H1 (cell line): Measurements from ENCODE around the gene USP7. TPM values are rescaled to one million over a fixed set of nuclear protein-coding genes. Genes with fewer than 3 reads are reported as not detected.
"Not testable (repeated sequence)": the region's sequence is repeated elsewhere in the genome, so short reads cannot be mapped to it uniquely, and the experiment has no call there.

Experiments used
- CTCF ChIA-PET: fragments of 300-600 bp; sonication (Branson Sonifier 250); formaldehyde crosslinking; loops from one replicate; lab custom pipeline; 2021; ENCODE audit not compliant: partially characterized antibody; lab: Charles Lee
- POLR2A ChIA-PET: fragments of 300-600 bp; sonication (Branson Sonifier 250); formaldehyde crosslinking; loops from one replicate; lab custom pipeline; 2021; ENCODE audit warnings: inconsistent platforms; ENCODE audit not compliant: partially characterized antibody; lab: Charles Lee
- DNase-seq, 2 experiments: peaks; one replicate each; pipeline versions ENCODE4 v3.0.0 to v3.0.0-alpha.2; 2010 to 2022; ENCODE audit warnings: low spot score in 2 of 2, low read depth in 1 of 2, mixed read lengths in 1 of 2
- FAIRE-seq: peaks from 2 replicates; lab custom pipeline; 2011; peaks lifted over from hg19 to GRCh38; lab: Jason Lieb, UNC
- H2AFZ ChIP-seq: 2 replicates; pipeline ENCODE4 v1.8.1; 2012; ENCODE audit warnings: low read length, inconsistent platforms
- H2AK5ac ChIP-seq: 2 replicates; pipeline ENCODE4 v1.6.1; 2013; ENCODE audit warnings: low read depth, low read length
- H2BK120ac ChIP-seq: replicated peaks from 2 replicates; pipeline ENCODE3; 2013; ENCODE audit warnings: low read depth, low read length, inconsistent platforms
- H2BK12ac ChIP-seq: 2 replicates; pipeline ENCODE4 v1.6.1; 2013; ENCODE audit warnings: low read depth, low read length
- H2BK15ac ChIP-seq: 2 replicates; pipeline ENCODE4 v1.6.1; 2013; ENCODE audit warnings: low read length
- H2BK20ac ChIP-seq: 2 replicates; pipeline ENCODE4 v1.6.1; 2013; ENCODE audit warnings: low read length
- H2BK5ac ChIP-seq: 2 replicates; pipeline ENCODE4 v1.6.1; 2013; ENCODE audit warnings: low read depth, low read length
- H3K14ac ChIP-seq: 2 replicates; pipeline ENCODE4 v1.6.1; 2013; ENCODE audit warnings: inconsistent platforms; ENCODE audit not compliant: insufficient read length
- H3K18ac ChIP-seq: 2 replicates; pipeline ENCODE4 v1.6.1; 2013; ENCODE audit warnings: low read length; ENCODE audit errors: extremely low read depth
- H3K23ac ChIP-seq: 2 replicates; pipeline ENCODE4 v1.6.1; 2013; ENCODE audit warnings: inconsistent platforms; ENCODE audit not compliant: insufficient read length
- H3K23me2 ChIP-seq: 2 replicates; pipeline ENCODE4 v1.6.1; 2013; ENCODE audit warnings: low read depth, low read length
- H3K27ac ChIP-seq: 2 replicates; pipeline ENCODE4 v1.6.1; 2011; ENCODE audit warnings: low read depth, low read length, inconsistent platforms
- H3K27me3 ChIP-seq, 4 experiments: replicated peaks in 1 of 4; 1 replicate in 1 of 4; 2 replicates in 3 of 4; pipeline versions ENCODE4 v1.6.1 to v1.8.1; 2011 to 2013; ENCODE audit warnings: low read length in 3 of 4, mild to moderate bottlenecking in 3 of 4, inconsistent platforms in 2 of 4, mixed read lengths in 2 of 4, moderate library complexity in 1 of 4; ENCODE audit not compliant: control insufficient read depth in 3 of 4, insufficient read depth in 3 of 4; ENCODE audit errors: extremely low read depth in 1 of 4
- H3K36me3 ChIP-seq, 4 experiments: 2 replicates each; pipeline versions ENCODE4 v1.6.1 to v1.8.1; 2011 to 2013; ENCODE audit warnings: mild to moderate bottlenecking in 4 of 4, low read length in 3 of 4, moderate library complexity in 2 of 4, control low read depth in 1 of 4, inconsistent platforms in 1 of 4; ENCODE audit not compliant: insufficient read depth in 4 of 4, control insufficient read depth in 2 of 4
- H3K4ac ChIP-seq: replicated peaks from 2 replicates; pipeline ENCODE3; 2013; ENCODE audit warnings: low read length, low read depth, mixed read lengths, inconsistent platforms; ENCODE audit not compliant: insufficient read length
- H3K4me1 ChIP-seq, 4 experiments: replicated peaks in 1 of 4; 1 replicate in 1 of 4; 2 replicates in 3 of 4; pipeline versions ENCODE4 v1.6.1 to v1.8.1; 2011 to 2013; ENCODE audit warnings: low read length in 3 of 4, inconsistent platforms in 2 of 4, mixed read lengths in 1 of 4; ENCODE audit not compliant: insufficient read depth in 4 of 4, control insufficient read depth in 3 of 4
- H3K4me2 ChIP-seq, 2 experiments: 2 replicates each; pipeline versions ENCODE4 v1.6.1 to v1.8.1; 2011 to 2013; ENCODE audit warnings: low read depth in 2 of 2, low read length in 2 of 2, control low read depth in 1 of 2, inconsistent platforms in 1 of 2, mild to moderate bottlenecking in 1 of 2; ENCODE audit not compliant: insufficient read depth in 1 of 2
- H3K4me3 ChIP-seq, 4 experiments: fragments of 200-600, 300-600 bp in 1 of 4; sonication (generic), shearing (Covaris generic), sonication (Bioruptor Twin) in 1 of 4; 2 replicates each; pipeline versions ENCODE4 v1.5.1 to v1.8.1; 2011 to 2016; ENCODE audit warnings: low read length in 4 of 4, low read depth in 3 of 4, control low read depth in 2 of 4, inconsistent platforms in 2 of 4, mild to moderate bottlenecking in 2 of 4, mixed read lengths in 1 of 4, moderate library complexity in 1 of 4; ENCODE audit not compliant: insufficient read depth in 2 of 4; ENCODE audit errors: extremely low read depth in 1 of 4
- H3K56ac ChIP-seq: replicated peaks from 2 replicates; pipeline ENCODE3; 2013; ENCODE audit warnings: low read depth, mild to moderate bottlenecking, mixed read lengths, low read length, inconsistent platforms; ENCODE audit not compliant: insufficient read length
- H3K79me1 ChIP-seq: 2 replicates; pipeline ENCODE4 v1.6.1; 2013; ENCODE audit warnings: low read depth, low read length, control low read depth
- H3K79me2 ChIP-seq, 2 experiments: 2 replicates each; pipeline versions ENCODE4 v1.6.1 to v1.8.1; 2012 to 2013; ENCODE audit warnings: low read length in 2 of 2, mild to moderate bottlenecking in 2 of 2, inconsistent platforms in 1 of 2; ENCODE audit not compliant: insufficient read depth in 2 of 2, control insufficient read depth in 1 of 2
- H3K9ac ChIP-seq, 4 experiments: replicated peaks in 1 of 4; 1 replicate in 1 of 4; 2 replicates in 3 of 4; pipeline versions ENCODE4 v1.6.1 to v1.8.1; 2011 to 2013; ENCODE audit warnings: low read depth in 3 of 4, low read length in 3 of 4, control low read depth in 2 of 4, mild to moderate bottlenecking in 2 of 4, moderate library complexity in 2 of 4, inconsistent platforms in 1 of 4; ENCODE audit errors: extremely low read depth in 1 of 4
- H3K9me3 ChIP-seq, 2 experiments: 2 replicates each; pipeline versions ENCODE4 v1.6.1 to v1.8.1; 2012 to 2013; ENCODE audit warnings: mild to moderate bottlenecking in 2 of 2, moderate library complexity in 2 of 2, control low read depth in 1 of 2, inconsistent platforms in 1 of 2, low read depth in 1 of 2, low read length in 1 of 2, mixed read lengths in 1 of 2; ENCODE audit not compliant: insufficient read depth in 2 of 2
- H4K20me1 ChIP-seq, 2 experiments: replicated peaks in 1 of 2; 2 replicates each; pipeline versions ENCODE3 to v1.8.1; 2011 to 2013; ENCODE audit warnings: inconsistent platforms in 2 of 2, low read length in 2 of 2, mild to moderate bottlenecking in 1 of 2; ENCODE audit not compliant: insufficient read depth in 2 of 2, control insufficient read depth in 1 of 2
- H4K5ac ChIP-seq: 2 replicates; pipeline ENCODE4 v1.6.1; 2013; ENCODE audit warnings: low read length, low read depth, mixed read lengths, inconsistent platforms; ENCODE audit not compliant: insufficient read length
- H4K8ac ChIP-seq: 2 replicates; pipeline ENCODE4 v1.8.0; 2013; ENCODE audit warnings: mild to moderate bottlenecking, moderate library complexity, low read length, inconsistent platforms; ENCODE audit not compliant: insufficient read depth; ENCODE audit errors: extremely low read depth
- H4K91ac ChIP-seq: replicated peaks from 2 replicates; pipeline ENCODE3; 2013; ENCODE audit warnings: low read length, mixed read lengths, inconsistent platforms; ENCODE audit not compliant: insufficient read length
- WGBS, 2 experiments: shearing (Covaris generic) in 1 of 2; methylation state at CpG; one replicate each; pipeline versions ENCODE4 v1.1.6 to v1.1.7; 2013 to 2015; ENCODE audit warnings: low lambda C conversion rate in 2 of 2, mixed read lengths in 2 of 2, inconsistent platforms in 1 of 2, low coverage in 1 of 2, missing lambda C conversion rate in 1 of 2; ENCODE audit not compliant: insufficient replicate concordance in 2 of 2, insufficient coverage in 1 of 2, insufficient read length in 1 of 2; ENCODE audit errors: extremely low coverage in 1 of 2, missing lambda C conversion rate in 1 of 2; 5-methylcytosine and 5-hydroxymethylcytosine counted together
- polyA plus RNA-seq, 7 experiments: library from polyadenylated mRNA; depleted of rRNA in 3 of 7; stranded (reverse) in 5 of 7; unstranded in 2 of 7; fragments of >200 nt in 5 of 7; fragments of 200-250 nt in 2 of 7; gene quantifications; 1 replicate in 5 of 7; 2 replicates in 1 of 7; 4 replicates in 1 of 7; pipeline versions ENCODE4 v1.2.1 to v1.2.3, GENCODE V29; 2011 to 2013; ENCODE audit warnings: missing spikeins in 2 of 7, mixed read lengths in 2 of 7
- total RNA-seq: library from RNA; stranded (reverse); fragmentation: NEBNext Ultra II Directional; extraction: Animal tissue kit (Norgen Biotek cat#: 25700); gene quantifications from 2 replicates; pipeline ENCODE4 v1.2.1, GENCODE V29; 2021

USP7 gene
- total and polyA plus RNA-seq, 2 of the 8 experiments (the other 6 are each of a cell fraction or from before 2014, with no cell fraction given): 21.3 to 211 TPM

- H2AFZ ChIP-seq, H2BK15ac ChIP-seq, H3K56ac ChIP-seq, H2BK12ac ChIP-seq, H3K23me2 ChIP-seq, H3K14ac ChIP-seq, H3K4me1 ChIP-seq, H3K79me1 ChIP-seq, H2BK20ac ChIP-seq, FAIRE-seq, H3K9ac ChIP-seq, H3K4me3 ChIP-seq, H3K18ac ChIP-seq, H3K4me2 ChIP-seq, H3K27me3 ChIP-seq, H4K91ac ChIP-seq, H3K79me2 ChIP-seq, H2BK120ac ChIP-seq, H3K9me3 ChIP-seq, H4K8ac ChIP-seq, H2AK5ac ChIP-seq, H2BK5ac ChIP-seq, H3K23ac ChIP-seq, H3K27ac ChIP-seq, DNase-seq, H3K4ac ChIP-seq, H4K5ac ChIP-seq: not testable (repeated sequence)
- Histone ChIP-seq H3K36me3 (peaks cover 27 to 73% (median 53%) of the 10 kb centered on the region in 4 experiments), H4K20me1 (peaks cover 4 to 14% of the 10 kb centered on the region in 2 experiments)
- 98% methylated on average over 10 of the region's 10 CpGs; no CpG with 5 or more reads in 1 of the 2 experiments for WGBS, 2 experiments
- ChIA-PET CTCF (interaction anchor here (0.7 to 7.4 kb wide), 4 partner anchors 12 to 91 kb away, joined by 3 to 39 read pairs (median 4); no protein-coding TSS in a partner anchor), POLR2A (interaction anchor here (1.2 kb wide), 1 partner anchor 16 kb away, joined by 3 read pairs; no protein-coding TSS in a partner anchor)
Measured at GRCh38 chr16:8917336-8917735, 46.4 kb downstream of the USP7 start.
